Esophagus muscularis mucosa (tissue), 3 donors: ENCODE results near the gene ZNF189.

Experiments used
- CTCF ChIP-seq, 3 experiments: fragments of 200-600 bp in 2 of 3; fragments of 450-650 bp in 1 of 3; sonication (generic) in 2 of 3; IDR thresholded peaks; one replicate each; pipeline ENCODE4 v1.5.1; 2017 to 2019; ENCODE audit warnings: antibody characterized with exemption in 3 of 3, mild to moderate bottlenecking in 2 of 3, moderate library complexity in 1 of 3
- POLR2A ChIP-seq: fragments of 450-650 bp; IDR thresholded peaks from one replicate; pipeline ENCODE4 v1.6.1; 2017; ENCODE audit warnings: antibody characterized with exemption, moderate library complexity, mild to moderate bottlenecking, low read depth
- POLR2AphosphoS5 ChIP-seq, 2 donors: sonication (generic); formaldehyde crosslinking; IDR thresholded peaks; one replicate each; pipeline ENCODE4 v1.6.1; 2017; ENCODE audit warnings: antibody characterized with exemption in 2 of 2

GRCh38 chr9:101440714-101441230 is 42.1 kb downstream of the ZNF189 start:
- no peak for TF ChIP-seq CTCF (IDR thresholded peaks at IDR 0.05)
- TF ChIP-seq POLR2AphosphoS5 (IDR thresholded peaks at IDR 0.05) = no peak
- TF ChIP-seq POLR2A = no peak
